Tibial artery (tissue), 4 donors: ENCODE results near the gene GPR173.
A peak's percentile ranks its signal among the peaks of the same experiment; 100 is the strongest.

Experiments
- DNase-seq, 2 donors: peaks; one replicate each; pipeline ENCODE4 v3.0.0-alpha.2; 2019
- H3K27ac ChIP-seq, 2 donors: fragments of 200-600 bp; sonication (generic) in 1 of 2; 1 replicate in 1 of 2; 2 replicates in 1 of 2; pipeline ENCODE4 v1.5.1; 2018 to 2019; ENCODE audit warnings: mild to moderate bottlenecking in 1 of 2
- H3K27me3 ChIP-seq, 2 donors: fragments of 200-600 bp; sonication (generic) in 1 of 2; one replicate each; pipeline versions ENCODE4 v1.5.1 to v1.6.0; 2016 to 2019
- H3K36me3 ChIP-seq, 3 donors: fragments of 200-600 bp; sonication (generic) in 2 of 3; one replicate each; pipeline ENCODE4 v1.5.1; 2016 to 2019; ENCODE audit warnings: mild to moderate bottlenecking in 2 of 3
- H3K4me1 ChIP-seq, 4 donors: fragments of 200-600 bp; sonication (generic) in 2 of 4; 1 replicate in 3 of 4; 2 replicates in 1 of 4; pipeline ENCODE4 v1.5.1; 2016 to 2019
- H3K4me3 ChIP-seq, 2 donors: fragments of 200-600 bp; sonication (generic) in 1 of 2; 1 replicate in 1 of 2; 2 replicates in 1 of 2; pipeline ENCODE4 v1.5.1; 2018 to 2019; ENCODE audit warnings: mild to moderate bottlenecking in 2 of 2
- H3K9me3 ChIP-seq, 3 donors: fragments of 200-600 bp; sonication (generic) in 1 of 3; one replicate each; pipeline ENCODE4 v1.5.1; 2016 to 2019
- CTCF ChIP-seq, 2 experiments: fragments of 200-600 bp in 1 of 2; fragments of 450-650 bp in 1 of 2; IDR thresholded peaks; one replicate each; pipeline ENCODE4 v1.5.1; 2017 to 2019; ENCODE audit warnings: antibody characterized with exemption in 2 of 2, mild to moderate bottlenecking in 1 of 2, moderate library complexity in 1 of 2
- intact Hi-C: fragments of 100-400 bp; cut with DNase I; formaldehyde crosslinking; loops from one replicate; pipeline ENCODE4 v1.15.0; 2023; ENCODE audit warnings: low total_unique reads

Gene GPR173

DNA sequence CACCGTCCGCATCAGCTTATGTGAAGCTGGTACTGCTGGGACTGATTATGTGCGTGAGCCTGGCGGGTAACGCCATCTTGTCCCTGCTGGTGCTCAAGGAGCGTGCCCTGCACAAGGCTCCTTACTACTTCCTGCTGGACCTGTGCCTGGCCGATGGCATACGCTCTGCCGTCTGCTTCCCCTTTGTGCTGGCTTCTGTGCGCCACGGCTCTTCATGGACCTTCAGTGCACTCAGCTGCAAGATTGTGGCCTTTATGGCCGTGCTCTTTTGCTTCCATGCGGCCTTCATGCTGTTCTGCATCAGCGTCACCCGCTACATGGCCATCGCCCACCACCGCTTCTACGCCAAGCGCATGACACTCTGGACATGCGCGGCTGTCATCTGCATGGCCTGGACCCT is 28.1 kb downstream of the GPR173 start:
- Histone ChIP-seq H3K27me3 (no peaks in the 10 kb centered on the region), H3K4me1 (peaks cover 0 to 17% (median 0%) of the 10 kb centered on the region in 4 donors), H3K36me3 (no peaks in the 10 kb centered on the region), H3K27ac (no peak overlapping the region), H3K4me3 (no peak overlapping the region), H3K9me3 (no peaks in the 10 kb centered on the region)
- intact Hi-C loops: no loop called here
- no peak for TF ChIP-seq CTCF (IDR thresholded peaks at IDR 0.05)
- DNase-seq: no peak

DNA sequence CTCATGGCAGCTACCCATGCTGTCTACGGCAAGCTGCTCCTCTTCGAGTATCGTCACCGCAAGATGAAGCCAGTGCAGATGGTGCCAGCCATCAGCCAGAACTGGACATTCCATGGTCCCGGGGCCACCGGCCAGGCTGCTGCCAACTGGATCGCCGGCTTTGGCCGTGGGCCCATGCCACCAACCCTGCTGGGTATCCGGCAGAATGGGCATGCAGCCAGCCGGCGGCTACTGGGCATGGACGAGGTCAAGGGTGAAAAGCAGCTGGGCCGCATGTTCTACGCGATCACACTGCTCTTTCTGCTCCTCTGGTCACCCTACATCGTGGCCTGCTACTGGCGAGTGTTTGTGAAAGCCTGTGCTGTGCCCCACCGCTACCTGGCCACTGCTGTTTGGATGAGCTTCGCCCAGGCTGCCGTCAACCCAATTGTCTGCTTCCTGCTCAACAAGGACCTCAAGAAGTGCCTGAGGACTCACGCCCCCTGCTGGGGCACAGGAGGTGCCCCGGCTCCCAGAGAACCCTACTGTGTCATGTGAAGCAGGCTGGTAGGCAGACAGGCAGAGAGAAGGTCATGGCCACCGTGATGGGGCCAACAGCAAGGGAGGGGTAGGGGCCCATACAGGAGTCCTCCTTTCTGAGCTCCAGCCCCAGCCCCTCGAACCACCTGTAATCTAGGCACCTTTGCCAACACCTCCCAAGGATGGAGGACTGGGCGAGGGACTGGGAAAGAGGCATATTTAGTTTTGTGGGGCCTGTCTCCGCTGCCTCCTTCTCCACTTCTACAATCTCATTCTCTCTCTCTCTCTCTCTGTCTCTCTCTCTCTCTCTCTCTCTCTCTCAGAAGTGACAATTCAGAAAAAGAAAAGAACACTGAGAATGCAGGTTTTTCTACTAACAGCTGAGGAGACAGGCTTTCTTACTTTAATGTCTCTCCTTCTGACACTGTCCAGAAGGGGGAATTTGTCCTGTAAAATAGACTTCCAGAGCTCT is 28.9 kb downstream of the GPR173 start:
- intact Hi-C loops: no loop called here
- no peak for DNase-seq
- no peaks in the 10 kb centered on the region for H3K9me3 ChIP-seq
- no peaks in the 10 kb centered on the region for H3K36me3 ChIP-seq
- no peaks in the 10 kb centered on the region for H3K27me3 ChIP-seq
- no peak for TF ChIP-seq CTCF (IDR thresholded peaks at IDR 0.05)
- peaks cover 0 to 10% (median 0%) of the 10 kb centered on the region in 4 donors for H3K4me1 ChIP-seq
- no peak overlapping the region for H3K27ac ChIP-seq
- no peak overlapping the region for H3K4me3 ChIP-seq

DNA sequence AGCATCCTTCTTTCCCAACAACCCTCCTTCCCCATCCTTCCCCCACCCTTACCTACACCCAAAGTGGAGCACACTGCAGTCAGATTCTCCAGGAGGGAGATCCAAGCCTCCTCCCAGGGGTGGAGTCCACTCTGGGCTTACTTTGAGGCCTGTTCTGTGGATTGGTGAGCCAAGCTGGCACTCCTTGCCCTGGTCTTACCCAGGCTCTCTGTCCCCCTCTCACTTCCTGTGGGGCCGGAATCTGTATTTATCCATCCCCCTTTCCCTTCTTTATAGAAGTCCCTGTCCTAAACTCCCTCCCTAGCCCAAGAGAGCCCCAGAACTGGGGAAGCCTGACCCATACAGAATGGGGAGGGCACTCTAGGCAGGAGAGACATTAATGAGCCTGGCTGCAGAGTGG is 30.4 kb downstream of the GPR173 start:
- no peaks in the 10 kb centered on the region for H3K36me3 ChIP-seq
- intact Hi-C loops: no loop called here
- H3K27ac ChIP-seq: peak overlapping the region; percentile 12 to 85
- no peaks in the 10 kb centered on the region for H3K27me3 ChIP-seq
- no peak for DNase-seq
- H3K4me3 ChIP-seq: no peak overlapping the region
- peaks cover 0 to 8% (median 0%) of the 10 kb centered on the region in 4 donors for H3K4me1 ChIP-seq
- no peaks in the 10 kb centered on the region for H3K9me3 ChIP-seq
- no peak for TF ChIP-seq CTCF (IDR thresholded peaks at IDR 0.05)

DNA sequence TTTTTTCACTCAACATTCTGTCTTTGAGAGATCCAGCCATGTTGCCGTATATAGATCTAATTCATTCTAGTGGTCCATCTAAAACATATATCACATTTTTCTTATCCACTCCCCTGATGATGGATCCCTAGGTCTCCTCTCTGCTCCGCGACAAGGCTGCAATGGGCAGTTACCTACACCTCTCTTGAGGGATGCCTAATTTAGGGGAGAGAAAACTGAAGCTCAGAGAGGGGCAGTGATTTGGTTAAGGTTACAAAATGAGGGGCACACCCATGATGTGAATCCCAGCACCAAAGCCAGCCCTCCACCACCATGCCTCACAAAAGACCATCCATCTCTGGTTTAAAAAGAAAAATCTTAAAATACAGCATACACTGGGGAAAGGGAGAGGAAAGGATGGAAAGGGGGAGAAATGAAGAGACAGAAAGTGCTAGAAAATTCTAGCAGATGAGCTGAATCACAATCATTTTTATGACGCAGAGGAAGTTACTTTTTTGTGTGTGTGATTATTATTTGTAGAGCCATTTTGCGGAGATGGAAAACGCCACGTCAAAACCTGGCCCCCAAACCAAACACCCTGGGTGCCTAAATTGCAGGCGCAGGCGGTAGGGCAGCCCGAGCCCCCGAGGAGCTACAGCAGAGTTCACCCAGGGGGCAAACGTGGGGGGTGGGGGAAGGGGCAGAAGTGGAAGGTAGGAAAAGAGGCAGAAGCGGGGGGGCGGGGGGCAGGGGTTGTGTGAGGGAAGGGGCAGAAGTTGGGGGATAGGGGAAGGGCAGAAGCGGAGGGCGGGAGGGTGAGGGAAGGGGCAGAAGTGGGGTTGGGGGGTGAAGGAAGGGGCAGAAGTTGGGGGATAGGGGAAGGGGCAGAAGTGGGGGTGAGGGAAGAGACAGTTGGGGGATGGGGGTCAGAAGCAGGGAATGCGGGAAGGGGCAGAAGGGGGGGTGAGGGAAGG is 32.3 kb downstream of the GPR173 start:
- Histone ChIP-seq H3K4me1 (peaks cover 0 to 28% (median 5%) of the 10 kb centered on the region in 4 donors), H3K36me3 (peaks cover 5 to 19% (median 9%) of the 10 kb centered on the region in 3 donors), H3K9me3 (no peaks in the 10 kb centered on the region), H3K27ac (peak overlapping the region; percentile 82 to 85), H3K27me3 (no peaks in the 10 kb centered on the region), H3K4me3 (peak overlapping the region; percentile 41 to 88)
- intact Hi-C loops: no loop called here
- no peak for TF ChIP-seq CTCF (IDR thresholded peaks at IDR 0.05)
- DNase-seq: no peak

DNA sequence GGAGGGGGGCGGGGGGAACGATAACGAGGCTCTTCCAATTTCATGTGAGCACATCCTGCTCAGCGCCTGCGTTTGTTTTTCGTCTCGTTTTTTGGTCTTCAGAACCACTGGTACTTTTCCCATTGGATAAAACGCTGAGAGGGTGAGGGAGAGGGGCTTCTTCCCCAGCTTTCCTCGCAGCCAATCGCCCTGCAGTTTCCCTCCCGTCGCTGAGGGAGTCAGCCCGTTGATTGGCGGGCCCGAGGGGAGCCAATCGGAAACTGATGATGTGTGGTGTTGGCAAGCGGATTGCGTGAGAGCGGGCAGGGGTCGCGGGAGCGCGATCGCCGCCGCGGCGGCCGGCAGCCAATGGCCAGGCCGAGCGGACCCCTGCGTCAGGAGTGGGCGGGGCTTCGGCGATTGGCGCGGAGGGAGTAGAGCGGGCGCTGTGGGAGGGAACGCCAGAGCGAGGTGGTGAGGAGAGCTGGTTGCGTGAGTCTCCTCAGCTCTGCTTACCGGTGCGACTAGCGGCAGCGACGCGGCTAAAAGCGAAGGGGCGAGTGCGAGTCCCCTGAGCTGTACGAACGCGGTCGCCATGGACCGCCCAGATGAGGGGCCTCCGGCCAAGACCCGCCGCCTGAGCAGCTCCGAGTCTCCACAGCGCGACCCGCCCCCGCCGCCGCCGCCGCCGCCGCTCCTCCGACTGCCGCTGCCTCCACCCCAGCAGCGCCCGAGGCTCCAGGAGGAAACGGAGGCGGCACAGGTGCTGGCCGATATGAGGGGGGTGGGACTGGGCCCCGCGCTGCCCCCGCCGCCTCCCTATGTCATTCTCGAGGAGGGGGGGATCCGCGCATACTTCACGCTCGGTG is 33.6 kb downstream of the GPR173 start, which contains the start of gene TSPYL2:
Gene TSPYL2, plus strand, starts transcription at position 443 of the 848 bp plus-strand sequence. Its CDS starts 132 bp downstream, at position 575.
- H3K27me3 ChIP-seq: no peaks in the 10 kb centered on the region
- TF ChIP-seq CTCF (IDR thresholded peaks at IDR 0.05): peak in 1 of 2 experiments; percentile 10
- H3K4me3 ChIP-seq: peak within 1 kb of the TSS; percentile 88 to 92
- H3K4me1 ChIP-seq: peaks cover 0 to 40% (median 7%) of the 10 kb centered on the region in 4 donors
- no peaks in the 10 kb centered on the region for H3K9me3 ChIP-seq
- H3K36me3 ChIP-seq: peaks cover 8 to 21% (median 9%) of the 10 kb centered on the region in 3 donors
- intact Hi-C loops: no loop called here
- DNase-seq: peak; percentile 91 to 97
- H3K27ac ChIP-seq: peak within 1 kb of the TSS; percentile 97
